K562 (cell line): ENCODE data around the gene GTPBP2. TPM values are rescaled to one million over a fixed set of nuclear protein-coding genes. Genes with fewer than 3 reads are reported as not detected.

ENCODE experiments used
- BCL6 ChIP-seq: fragments of 250-450 bp; sonication (Bioruptor Pico); IDR thresholded peaks from 2 replicates; pipeline ENCODE4 v1.4.0; 2020
- CBX3 ChIP-seq, 2 experiments: IDR thresholded peaks; 1 replicate in 1 of 2; 2 replicates in 1 of 2; pipeline ENCODE4 v1.6.1; 2012; ENCODE audit warnings: inconsistent platforms in 2 of 2, low read length in 2 of 2, borderline replicate concordance in 1 of 2, control low read depth in 1 of 2
- CREB3 ChIP-seq: fragments of 450-650 bp; conservative IDR thresholded peaks from 2 replicates; pipeline ENCODE4 v1.6.1; 2016; ENCODE audit warnings: missing genetic modification characterization, low read depth, mild to moderate bottlenecking, missing compliant biosample characterization, moderate library complexity
- CREB3L1 ChIP-seq: fragments of 450-650 bp; IDR thresholded peaks from 2 replicates; pipeline ENCODE4 v1.6.1; 2014; ENCODE audit warnings: low read depth, mild to moderate bottlenecking, moderate library complexity, borderline replicate concordance
- DIDO1 ChIP-seq: fragments of 450-650 bp; IDR thresholded peaks from 2 replicates; pipeline ENCODE4 v1.6.1; 2016; ENCODE audit warnings: low read depth, missing biosample characterization, missing genetic modification characterization
- ELK1 ChIP-seq: sonication (generic); formaldehyde crosslinking; IDR thresholded peaks from 2 replicates; pipeline ENCODE4 v1.8.1; 2022; ENCODE audit warnings: missing genetic modification reagents
- LARP7 ChIP-seq: fragments of 450-650 bp; IDR thresholded peaks from 2 replicates; pipeline ENCODE4 v1.6.1; 2016
- LEF1 ChIP-seq: fragments of 450-650 bp; IDR thresholded peaks from 2 replicates; pipeline ENCODE4 v1.6.1; 2016; ENCODE audit warnings: mild to moderate bottlenecking
- NFRKB ChIP-seq: fragments of 450-650 bp; IDR thresholded peaks from 2 replicates; pipeline ENCODE4 v1.6.1; 2016; ENCODE audit warnings: low read depth
- NR3C1 ChIP-seq: sonication (generic); formaldehyde crosslinking; IDR thresholded peaks from 2 replicates; pipeline ENCODE4 v1.8.1; 2022; ENCODE audit warnings: missing genetic modification reagents
- POLR2AphosphoS5 ChIP-seq: IDR thresholded peaks from 2 replicates; pipeline ENCODE4 v1.6.1; 2011; ENCODE audit warnings: mild to moderate bottlenecking, low read depth, low read length, moderate library complexity; ENCODE audit not compliant: control insufficient read depth, insufficient read depth
- PURB ChIP-seq: sonication (generic); formaldehyde crosslinking; IDR thresholded peaks from 2 replicates; pipeline ENCODE4 v1.9.0; 2021; ENCODE audit warnings: low read depth, mild to moderate bottlenecking, missing genetic modification reagents
- RBM15 ChIP-seq: fragments of 200-400 bp; formaldehyde crosslinking; IDR thresholded peaks from 2 replicates; pipeline ENCODE4 v1.6.1; 2018; ENCODE audit warnings: mild to moderate bottlenecking, low read length, moderate library complexity; ENCODE audit not compliant: insufficient read depth
- SIRT6 ChIP-seq: IDR thresholded peaks from one replicate; pipeline ENCODE4 v1.6.1; 2012; ENCODE audit warnings: low read depth, mild to moderate bottlenecking, control low read depth, inconsistent platforms, low read length, moderate library complexity
- SPI1 ChIP-seq: IDR thresholded peaks from 2 replicates; pipeline ENCODE4 v1.6.1; 2011; ENCODE audit warnings: low read depth, low read length, control low read depth, borderline replicate concordance
- ZBTB33 ChIP-seq: sonication (generic); formaldehyde crosslinking; IDR thresholded peaks from 2 replicates; pipeline ENCODE4 v1.8.1; 2023; ENCODE audit warnings: mild to moderate bottlenecking, missing genetic modification reagents
- ZNF175 ChIP-seq: fragments of 200-800 bp; sonication (Bioruptor generic); IDR thresholded peaks from 2 replicates; pipeline ENCODE4 v1.6.1; 2016; ENCODE audit warnings: low read depth, mild to moderate bottlenecking, missing genetic modification characterization, missing compliant biosample characterization
- ZNF354B ChIP-seq: fragments of 250-450 bp; sonication (Bioruptor Pico); IDR thresholded peaks from 2 replicates; pipeline ENCODE4 v1.4.0; 2020
- ZNF766 ChIP-seq: fragments of 200-800 bp; sonication (Bioruptor generic); conservative IDR thresholded peaks from 2 replicates; pipeline ENCODE4 v1.6.1; 2016; ENCODE audit warnings: missing genetic modification characterization, missing compliant biosample characterization
- ZNF79 ChIP-seq: fragments of 250-450 bp; sonication (Bioruptor Pico); IDR thresholded peaks from 2 replicates; pipeline ENCODE4 v1.4.0; 2020; ENCODE audit warnings: low read depth, mild to moderate bottlenecking, moderate library complexity
- polyA plus RNA-seq, 8 experiments: library from polyadenylated mRNA; depleted of rRNA in 4 of 8; stranded (reverse) in 5 of 8; unstranded in 3 of 8; fragments of >200 nt; fragmentation: Nextera tagmentation in 2 of 8; fragmentation: Illumina TruSeq in 1 of 8; extraction: Ambion mirVana in 2 of 8; extraction: Trizol in 1 of 8; gene quantifications; 2 replicates each; pipeline versions ENCODE4 v1.2.1 to v1.2.3, GENCODE V29; 2011 to 2014; ENCODE audit warnings: inconsistent platforms in 1 of 8, missing spikeins in 1 of 8
- total RNA-seq, 7 experiments: library from RNA; depleted of rRNA in 6 of 7; stranded (reverse); fragments of >200 nt in 6 of 7; fragmentation: Illumina TruSeq in 2 of 7; extraction: Trizol in 2 of 7; gene quantifications; 2 replicates each; pipeline versions ENCODE4 v1.2.1 to v1.2.3, GENCODE V29; 2011 to 2021; ENCODE audit warnings: low replicate concordance in 1 of 7

Gene GTPBP2
- total and polyA plus RNA-seq, 9 of the 15 experiments (the other 6 are each of a cell fraction or from before 2014, with no cell fraction given) = 48.4 to 196 (median 111) TPM

GRCh38 chr6:43635387-43636307 is 6.6 kb upstream of the GTPBP2 start, which contains the start of gene MAD2L1BP (continued):
- 0 out of 2 replicates have a peak, but pooled peaks have one; percentile 21 for TF ChIP-seq CREB3 (tag)
- TF ChIP-seq CREB3L1 = peak; percentile 57; the same call in 1 of the 2 replicates
- TF ChIP-seq LEF1 = peak; percentile 45; the same call in 1 of the 2 replicates
- TF ChIP-seq NR3C1 (CRISPR knock-in tag) = no peak
- no peak for TF ChIP-seq RBM15
- TF ChIP-seq ZBTB33 = peak; percentile 89
- 0 out of 2 replicates have a peak, but pooled peaks have one; percentile 68 for TF ChIP-seq DIDO1 (tag)
- TF ChIP-seq ZNF766 (CRISPR knock-in tag) = no peak
- no peak for TF ChIP-seq ZNF79
- TF ChIP-seq NFRKB = peak; percentile 97
- TF ChIP-seq CBX3 (IDR thresholded peaks at IDR 0.05; ENCODE audit: borderline replicate concordance in 1 of 2, low read length in 2 of 2) = peak in 1 of 2 experiments; percentile 84; a peak in 1 of 3 replicates
- peak; percentile 90 for TF ChIP-seq ZNF175 (CRISPR knock-in tag)
- TF ChIP-seq LARP7 = peak; percentile 85; the same call in 1 of the 2 replicates
- TF ChIP-seq SIRT6 = no peak
- peak; percentile 46; the same call in 1 of the 2 replicates for TF ChIP-seq SPI1
- 0 out of 2 replicates have a peak, but pooled peaks have one; percentile 5 for TF ChIP-seq BCL6 (CRISPR knock-in tag)
- TF ChIP-seq ELK1 (CRISPR knock-in tag) = no peak
- no peak for TF ChIP-seq ZNF354B (CRISPR knock-in tag)
- peak; percentile 97 for TF ChIP-seq POLR2AphosphoS5
- no peak for TF ChIP-seq PURB
